NK-92 (cell line): ENCODE results near the gene ULK3.

ENCODE experiments used
- DNase-seq: peaks from one replicate; lab custom pipeline; 2025; ENCODE audit not compliant: unreplicated experiment; lab: John Stamatoyannopoulos, UW

The ULK3 gene

DNA sequence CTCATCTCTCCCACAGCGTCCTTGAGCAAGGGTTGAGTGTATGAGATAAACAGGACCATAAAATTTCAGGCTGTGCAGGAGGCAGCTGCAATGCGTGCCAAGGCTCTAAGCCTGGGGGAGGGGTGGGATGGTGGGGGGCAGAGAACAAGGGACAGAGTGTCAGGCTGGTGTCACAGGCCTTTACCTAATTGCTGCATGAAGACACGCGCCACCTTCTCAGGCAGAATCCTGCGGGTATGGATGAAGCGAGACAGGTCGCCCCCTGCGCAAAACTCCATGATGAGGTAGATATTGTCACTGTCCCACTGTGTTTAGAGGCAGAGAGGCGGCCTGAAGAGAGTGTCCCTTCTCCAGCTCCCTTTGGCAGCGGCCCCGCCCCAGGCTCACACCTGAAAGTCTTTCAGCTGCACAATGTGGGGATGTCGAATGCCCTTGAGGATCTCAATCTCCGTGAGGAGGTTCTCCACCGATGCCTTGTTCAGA lies 1.0 kb downstream of the ULK3 start:
- DNase-seq: no peak

DNA sequence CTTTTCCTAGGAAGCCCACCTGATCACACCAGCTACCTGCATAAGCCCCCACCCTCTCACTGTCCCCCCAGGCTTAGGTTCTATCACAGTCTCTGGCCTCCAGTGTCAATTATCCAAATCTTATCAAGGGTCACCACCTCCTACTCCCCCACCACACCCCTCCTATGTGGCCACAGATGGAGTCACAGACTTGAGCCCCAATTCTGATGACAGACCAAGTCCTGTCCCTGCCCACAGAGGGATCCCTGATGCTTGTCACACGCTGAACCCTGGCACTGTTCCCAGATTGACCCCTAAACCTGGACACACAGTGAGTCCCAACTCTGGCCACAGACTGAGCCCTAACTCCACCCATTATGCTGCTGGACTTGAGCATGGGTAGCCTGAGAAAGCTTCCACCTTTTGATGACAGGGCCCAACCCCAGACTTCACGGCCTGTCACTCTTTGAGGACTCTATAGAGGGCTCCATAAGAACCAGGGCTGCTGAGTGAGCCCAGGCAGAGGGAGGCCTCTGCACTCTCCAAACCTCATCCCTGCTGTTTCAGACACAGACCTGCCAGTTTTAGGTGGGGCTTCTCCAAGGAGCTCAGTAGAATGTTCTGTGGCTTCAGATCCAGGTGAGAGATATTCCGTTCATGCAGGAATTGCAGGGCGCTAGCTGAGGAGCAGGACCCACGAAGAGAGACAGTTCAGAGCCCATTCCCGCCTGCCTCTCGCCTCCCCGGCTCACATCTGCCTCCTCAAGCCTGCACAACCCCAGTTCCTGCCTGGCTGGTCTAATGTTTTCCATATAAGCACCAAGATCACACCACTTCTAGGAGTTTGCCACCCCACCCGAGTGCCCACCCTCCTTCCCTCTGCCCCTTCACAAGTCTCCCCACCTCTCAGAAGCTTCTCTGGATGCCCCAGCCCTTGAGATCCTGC lies 1.8 kb downstream of the ULK3 start:
- DNase-seq: no peak

DNA sequence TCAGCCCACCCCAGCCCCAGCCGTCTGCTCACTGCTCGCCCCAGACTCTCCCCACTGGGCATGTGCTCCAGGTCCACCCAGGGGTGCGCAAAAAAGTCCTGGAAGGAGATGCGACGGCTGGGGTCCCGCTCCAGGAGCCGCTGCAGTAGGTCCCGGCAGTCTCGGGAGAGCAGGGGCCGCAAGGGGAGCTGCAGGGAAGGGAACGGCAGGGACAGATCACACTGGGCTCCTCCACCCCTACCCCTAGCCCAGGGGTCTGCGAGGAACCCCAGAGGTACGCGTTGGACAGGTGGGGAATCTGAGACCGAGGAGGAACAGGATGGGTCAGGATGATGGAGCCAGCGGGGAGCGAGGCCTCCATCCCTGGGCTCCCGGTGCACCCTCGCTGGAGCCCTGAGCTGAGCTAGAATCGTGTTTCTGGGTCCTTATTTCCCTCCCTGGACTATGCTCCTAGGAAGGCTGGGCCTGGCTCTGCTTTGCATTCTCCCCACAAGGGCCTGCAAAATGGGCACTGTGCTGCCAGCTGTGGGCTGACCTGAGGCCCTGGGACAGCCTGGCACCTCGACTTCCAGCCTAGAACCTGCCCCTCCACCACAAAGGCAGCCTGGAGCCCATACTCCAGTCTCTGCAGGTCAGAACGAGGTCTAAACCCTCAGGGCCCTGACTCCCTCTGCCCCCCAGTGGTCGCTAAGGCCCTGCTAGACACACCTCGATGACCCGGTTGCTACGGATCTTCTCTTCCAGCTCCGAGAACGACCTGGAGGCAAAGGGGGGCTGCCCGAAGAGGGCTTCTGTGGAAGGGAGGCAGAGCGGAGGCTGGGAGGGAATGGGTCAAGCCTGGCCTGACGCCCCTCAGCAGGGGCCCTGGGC lies 3.2 kb downstream of the ULK3 start:
- no peak for DNase-seq

DNA sequence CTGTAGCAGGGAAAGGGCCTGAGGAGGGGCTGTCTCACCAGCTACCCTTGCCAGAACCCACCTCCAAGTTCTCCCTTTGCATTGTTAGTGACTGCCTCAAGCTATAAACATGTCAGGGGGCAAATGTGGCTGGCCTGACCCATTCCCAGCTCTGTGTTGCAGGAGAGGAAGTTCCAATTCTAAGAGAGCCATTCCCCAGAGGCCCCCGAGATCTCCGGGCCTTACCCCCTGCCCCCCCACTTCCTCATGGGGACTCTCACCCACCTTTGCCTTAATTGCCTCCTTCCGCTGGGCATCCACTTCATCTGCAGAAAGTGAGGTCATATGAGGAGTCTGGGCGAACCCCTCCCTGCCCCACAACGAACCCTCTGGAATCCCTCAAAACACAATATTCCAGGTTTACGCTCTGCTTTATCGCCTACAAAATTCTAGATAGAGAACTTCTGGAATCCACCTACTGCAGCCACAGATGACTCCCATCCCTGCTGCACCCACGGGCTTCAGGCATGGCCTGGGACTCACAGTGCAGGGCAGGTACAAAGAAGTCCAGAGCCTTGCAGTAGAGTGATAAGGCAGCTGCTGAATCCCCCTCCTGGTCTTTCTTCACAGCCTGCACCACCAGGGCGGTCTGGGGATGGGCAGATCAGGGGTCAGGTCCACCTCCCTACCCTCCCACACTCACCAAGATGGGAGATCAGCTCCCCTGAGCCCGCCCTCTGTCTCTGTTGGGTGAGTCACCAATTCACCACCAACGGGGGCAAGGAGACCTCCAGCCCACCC lies 4.0 kb downstream of the ULK3 start:
- no peak for DNase-seq

DNA sequence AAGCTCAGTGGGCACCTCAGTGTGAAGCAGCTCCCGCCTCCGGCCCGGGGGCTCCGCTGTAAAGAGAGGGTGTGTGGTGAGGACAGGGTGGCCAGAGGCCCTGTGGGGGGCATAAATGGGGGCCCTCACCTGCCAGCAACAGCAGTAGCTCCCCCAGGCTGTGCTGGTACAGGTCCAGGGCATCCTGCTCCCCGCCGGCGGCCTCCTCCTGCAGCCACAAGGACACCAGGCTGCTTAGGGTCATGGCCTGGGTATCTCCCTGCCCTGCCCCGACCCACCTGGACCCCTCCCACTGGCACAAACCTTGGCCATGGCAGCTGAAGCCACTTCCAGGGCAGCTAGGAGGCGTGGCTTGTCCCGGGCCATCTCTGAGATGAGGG lies 4.8 kb downstream of the ULK3 start:
- no peak for DNase-seq

DNA sequence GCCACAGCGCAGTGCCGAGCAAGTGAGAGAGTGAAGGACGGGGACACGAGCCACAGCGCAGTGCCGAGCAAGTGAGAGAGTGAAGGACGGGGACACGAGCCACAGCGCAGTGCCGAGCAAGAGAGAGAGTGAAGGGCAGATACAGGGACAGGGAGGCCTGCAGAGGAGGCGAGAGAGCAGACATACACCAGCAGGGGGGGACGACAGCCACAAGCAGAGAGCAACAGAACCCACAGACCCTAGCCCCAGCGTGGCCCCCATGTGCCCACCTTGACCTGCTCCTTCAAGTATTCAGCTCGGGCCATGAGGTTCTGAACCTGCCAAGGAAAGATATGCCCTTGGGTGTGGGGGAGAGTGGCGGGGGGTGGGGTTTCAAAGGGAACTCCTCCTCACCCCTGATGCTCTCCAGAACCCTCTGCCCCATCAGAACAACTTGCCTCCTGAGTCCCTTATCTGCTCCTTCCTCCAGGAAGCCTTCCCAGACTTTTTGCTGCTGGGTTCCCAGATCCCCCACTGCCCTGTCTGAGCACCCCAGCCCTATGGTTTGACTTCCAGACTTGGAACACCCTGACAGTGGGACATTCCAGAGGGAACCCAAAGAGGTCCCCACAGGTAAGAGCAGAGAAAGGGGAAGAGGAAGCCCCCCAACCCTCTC lies 5.3 kb downstream of the ULK3 start:
- DNase-seq: no peak

DNA sequence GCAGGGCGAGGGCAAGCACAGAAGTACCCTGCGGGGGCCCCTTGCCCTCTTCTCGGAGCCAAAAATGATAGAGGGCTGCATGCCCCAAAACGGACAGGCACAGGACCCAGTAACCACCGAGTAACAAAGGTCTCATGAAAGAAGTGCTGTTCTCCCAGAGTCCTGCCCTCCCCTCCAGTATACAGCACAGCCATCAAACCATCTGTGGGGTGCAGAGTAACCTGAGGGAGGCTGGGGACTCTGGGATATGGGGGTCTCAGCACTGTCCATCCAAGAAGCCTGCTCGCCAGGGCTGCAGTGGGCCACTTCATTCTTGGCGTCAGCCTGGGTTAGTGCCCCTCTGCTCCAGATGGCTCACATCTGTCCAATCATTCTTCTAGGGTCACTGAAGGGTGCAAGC lies 6.1 kb downstream of the ULK3 start:
- DNase-seq: no peak

DNA sequence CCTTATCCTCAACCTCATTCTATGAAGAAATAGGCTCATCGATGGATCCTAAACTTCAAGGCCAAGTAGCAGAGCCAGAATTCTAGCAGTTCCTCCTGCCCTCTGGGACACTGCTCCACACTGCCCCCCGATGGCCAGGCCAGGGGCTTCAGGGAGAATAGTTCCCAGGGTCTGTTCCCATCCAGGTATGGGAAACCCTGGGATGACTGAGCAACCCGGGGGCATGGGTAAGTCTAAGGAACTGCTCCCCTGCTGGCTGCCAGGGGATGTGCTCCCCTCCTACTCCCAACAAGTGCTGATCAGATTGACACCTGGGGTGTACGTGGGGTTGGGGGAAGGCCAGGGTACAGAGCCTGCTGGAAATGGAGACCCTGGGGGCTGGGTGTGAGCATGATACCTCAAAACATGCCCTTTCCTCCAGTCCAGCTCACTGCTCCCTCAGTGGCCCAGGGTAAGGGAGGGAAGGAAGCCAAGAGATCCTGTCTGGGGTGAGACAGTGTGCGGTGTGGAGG lies 7.6 kb downstream of the ULK3 start:
- no peak for DNase-seq

DNA sequence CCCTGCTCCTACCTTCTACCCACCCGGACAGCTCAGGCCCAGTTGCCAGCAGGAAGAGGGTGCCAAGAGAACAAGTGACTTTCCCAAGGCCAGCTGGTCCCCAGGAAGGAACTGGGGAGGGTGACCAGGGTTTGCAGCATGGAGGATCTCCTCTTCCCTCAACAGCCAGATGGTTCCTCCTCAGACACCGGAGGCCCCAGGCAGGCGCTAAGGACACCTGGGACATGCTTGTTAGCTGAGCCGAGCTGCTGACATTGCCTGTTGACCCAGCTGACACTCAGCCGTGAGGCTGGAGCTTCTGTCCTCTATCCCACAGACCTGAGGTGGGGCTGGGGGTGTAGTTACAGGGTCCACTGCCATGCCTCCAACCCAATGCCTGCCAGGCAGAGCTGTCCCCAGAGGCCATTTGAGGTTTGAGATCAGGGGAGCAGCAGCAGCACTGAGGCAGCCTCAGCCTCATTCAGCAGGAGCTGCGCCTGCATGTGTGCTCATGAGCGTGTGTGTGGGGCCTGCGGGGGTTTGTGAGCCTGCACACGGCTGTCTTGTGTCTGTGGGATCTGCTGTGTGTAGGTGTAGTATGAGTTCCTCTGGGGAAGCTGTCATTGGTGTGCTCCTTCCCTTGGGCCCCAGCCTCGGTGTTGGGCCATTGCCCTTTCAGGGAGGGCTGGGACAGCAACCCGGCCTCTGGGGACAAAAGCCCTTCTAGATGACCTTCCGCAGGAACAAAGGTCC lies 9.4 kb downstream of the ULK3 start:
- no peak for DNase-seq

DNA sequence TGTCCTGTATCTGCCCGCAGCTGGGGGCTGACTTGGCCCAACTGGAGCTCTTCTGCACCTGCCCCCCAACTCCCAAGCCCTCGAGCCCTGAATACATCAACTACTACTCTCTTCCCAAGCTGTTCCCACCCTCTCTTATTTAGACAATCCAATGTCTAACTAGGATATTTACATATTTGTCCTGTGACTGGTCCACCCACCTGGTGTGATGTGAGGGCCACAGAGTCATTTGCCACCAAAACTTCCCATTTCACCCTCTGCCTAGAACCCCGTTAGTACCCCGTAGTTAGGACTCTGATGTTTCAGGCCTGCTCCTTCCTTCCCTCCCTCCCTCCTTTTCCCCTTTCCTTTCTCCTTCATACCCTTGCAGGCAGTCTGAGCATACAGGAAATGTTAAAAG lies 10.1 kb downstream of the ULK3 start:
- DNase-seq: no peak

DNA sequence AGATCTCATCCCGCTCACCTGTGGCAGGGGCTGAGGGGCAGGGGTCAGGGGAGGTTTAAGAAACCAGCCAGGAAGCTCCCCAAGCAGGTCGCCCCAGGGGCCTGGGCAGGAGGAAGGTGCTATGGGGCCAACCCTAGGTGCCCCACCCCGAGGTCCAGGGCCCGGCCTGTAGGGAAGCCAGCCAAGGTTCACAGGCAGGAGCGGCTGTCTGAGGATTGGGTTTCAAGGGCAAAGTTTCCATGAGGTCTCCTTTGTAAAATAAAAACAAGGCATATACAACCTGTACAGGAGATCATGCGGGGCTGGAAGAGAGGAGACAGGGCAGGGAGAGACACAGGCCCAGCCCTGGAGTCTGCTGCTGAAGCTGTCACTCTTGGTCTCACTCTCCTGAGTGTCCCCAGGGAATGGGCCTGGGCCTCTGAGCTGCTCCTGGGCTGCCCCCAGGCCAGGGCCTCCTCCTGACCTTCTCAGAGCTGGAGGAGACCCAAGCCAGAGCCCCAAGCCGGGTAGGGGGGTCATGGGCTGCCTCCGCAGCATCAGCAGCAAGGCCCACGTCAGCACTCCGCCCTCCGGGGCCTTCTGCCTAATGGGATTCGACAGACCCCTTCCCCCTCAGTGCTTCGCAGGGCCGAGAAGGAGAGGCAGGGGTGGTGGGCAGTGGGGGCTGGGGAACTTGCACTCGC lies 11.0 kb downstream of the ULK3 start:
- DNase-seq: no peak

DNA sequence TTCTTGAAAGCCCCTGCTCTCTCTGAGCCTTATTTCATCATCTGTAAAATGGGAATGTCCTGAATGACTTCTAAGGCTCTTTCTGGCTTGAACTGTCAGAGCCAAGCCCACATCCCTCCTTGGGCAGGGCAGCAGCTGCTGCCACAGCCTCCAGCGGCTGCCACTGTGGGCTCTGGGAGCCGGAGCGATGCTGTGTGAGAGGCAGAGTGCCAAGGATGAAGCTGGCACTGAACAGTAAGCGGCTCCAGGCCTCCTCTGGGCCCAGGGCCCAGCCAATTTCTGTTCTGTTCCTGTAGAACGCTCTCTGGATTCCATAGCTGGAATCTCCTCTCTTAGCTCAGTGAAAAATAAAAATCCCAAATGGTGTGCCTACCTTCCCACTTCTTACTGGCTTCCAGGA lies 12.1 kb downstream of the ULK3 start:
- DNase-seq: no peak

DNA sequence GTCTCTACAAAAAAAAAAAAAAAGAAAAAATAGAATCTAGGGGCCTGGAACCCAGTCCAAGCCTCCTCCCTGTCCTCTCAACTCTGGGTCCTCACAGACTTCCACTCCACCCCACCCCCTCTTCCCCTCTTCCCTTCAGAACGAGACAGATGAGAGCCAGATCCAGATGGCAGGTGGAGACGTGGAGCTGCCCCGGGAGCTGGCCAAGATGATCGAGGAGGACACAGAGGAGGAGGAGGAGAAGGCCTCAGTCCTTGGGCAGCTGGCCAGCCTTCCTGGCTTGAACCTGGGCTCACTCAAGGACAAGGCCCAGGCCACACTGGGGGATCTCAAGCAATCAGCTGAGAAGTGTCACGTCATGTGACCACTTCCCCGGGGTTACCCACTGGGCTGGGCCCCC lies 13.0 kb downstream of the ULK3 start:
- DNase-seq: no peak

DNA sequence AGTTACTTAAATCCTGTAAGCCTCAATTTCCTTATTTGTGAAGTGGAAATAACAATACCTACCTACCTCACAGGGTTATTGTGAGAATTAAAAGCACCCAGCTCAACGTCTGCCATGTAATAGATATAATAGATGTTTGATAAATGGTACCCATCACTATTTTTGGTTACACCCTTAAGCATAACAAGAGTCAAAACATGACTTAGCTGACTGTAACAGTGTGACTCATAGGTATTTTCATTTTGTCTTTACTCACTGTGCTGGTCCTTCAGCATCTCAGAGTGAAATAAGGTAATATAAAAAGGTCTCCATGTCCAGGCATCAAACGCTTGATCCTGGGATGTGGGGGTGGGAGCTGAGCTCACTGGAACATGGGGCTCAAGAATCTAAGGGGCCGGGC lies 13.5 kb downstream of the ULK3 start:
- DNase-seq: no peak

DNA sequence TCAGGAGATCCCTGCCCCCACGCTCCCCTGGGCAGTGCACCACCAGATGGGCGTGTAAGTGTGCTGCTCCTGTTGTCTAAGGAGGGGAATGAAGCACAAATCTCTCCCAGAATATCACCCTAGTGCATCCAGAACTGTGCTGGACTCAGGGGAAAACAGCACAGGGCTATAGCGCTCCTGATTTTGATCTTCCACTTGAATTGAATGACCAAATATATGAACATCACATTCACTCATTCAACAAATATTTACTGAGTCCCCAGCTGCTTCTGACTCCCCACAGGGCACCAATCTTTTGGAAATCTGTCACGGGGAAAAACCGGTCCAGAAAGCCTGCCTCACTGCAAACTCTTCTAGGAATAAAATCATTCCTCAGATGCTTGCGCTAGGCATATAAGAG lies 14.1 kb downstream of the ULK3 start:
- no peak for DNase-seq

DNA sequence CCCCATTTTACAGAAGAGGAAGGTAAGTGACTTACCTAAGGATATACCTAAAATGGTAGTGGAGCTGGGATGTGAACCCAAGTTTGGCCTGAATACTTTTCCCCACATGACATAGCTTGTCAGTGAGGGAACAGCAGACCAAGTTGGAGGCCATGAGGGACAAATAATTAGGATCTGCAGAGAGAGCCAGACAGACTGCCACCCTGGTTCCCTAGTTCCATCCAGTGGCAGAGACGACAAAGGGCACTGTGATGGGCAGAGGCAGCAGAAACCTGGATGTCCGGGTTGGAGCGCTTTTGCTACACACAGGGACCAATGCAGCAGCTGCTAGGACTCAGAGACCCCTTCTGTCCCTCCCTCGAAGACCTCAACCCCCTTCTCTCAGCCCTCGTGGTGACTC lies 15.3 kb downstream of the ULK3 start:
- no peak for DNase-seq

DNA sequence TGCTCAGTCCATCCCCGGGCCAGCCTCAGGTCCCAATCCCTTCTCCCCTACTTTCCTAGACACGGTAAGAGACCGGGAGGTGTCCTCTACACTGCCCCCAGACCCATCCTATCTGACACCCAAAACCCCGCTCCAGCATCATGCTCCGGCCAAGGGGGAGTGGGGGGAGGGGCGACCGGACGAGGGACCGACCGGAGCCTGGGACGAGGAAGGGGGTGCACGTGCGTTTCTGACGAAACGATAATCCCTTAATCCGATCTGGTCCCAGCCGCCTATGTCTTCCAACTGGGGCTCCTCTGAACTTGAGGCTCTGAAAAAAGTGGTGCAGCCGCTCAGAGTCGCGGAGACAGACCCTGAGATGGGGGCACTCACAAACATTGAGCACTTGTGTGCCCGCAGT lies 16.0 kb downstream of the ULK3 start:
- no peak for DNase-seq

DNA sequence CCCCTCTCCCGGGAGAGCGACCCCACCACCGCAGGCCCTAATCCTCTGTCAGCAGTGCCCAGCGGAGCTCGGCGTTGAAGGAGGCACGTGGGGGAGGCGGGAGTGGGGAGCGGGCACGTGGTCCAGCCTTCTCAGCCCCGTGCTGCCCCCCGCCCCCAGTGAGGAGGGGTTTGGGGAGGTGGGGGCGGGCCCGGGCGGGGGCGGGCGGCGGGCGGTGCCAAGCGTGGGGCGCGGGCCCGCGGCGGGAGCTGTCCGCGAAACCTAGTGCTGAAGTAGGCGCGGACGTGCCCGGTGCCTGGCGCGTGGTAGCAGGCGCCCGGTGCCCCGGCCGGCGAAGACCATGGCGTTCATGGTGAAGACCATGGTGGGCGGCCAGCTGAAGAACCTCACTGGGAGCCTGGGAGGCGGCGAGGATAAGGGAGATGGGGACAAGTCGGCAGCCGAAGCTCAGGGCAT lies 16.6 kb downstream of the ULK3 start, which contains the start of gene CPLX3:
Gene CPLX3, plus strand, starts transcription at position 264 of the 456 bp plus-strand sequence. Its CDS starts 77 bp downstream, at position 341.
- no peak for DNase-seq

DNA sequence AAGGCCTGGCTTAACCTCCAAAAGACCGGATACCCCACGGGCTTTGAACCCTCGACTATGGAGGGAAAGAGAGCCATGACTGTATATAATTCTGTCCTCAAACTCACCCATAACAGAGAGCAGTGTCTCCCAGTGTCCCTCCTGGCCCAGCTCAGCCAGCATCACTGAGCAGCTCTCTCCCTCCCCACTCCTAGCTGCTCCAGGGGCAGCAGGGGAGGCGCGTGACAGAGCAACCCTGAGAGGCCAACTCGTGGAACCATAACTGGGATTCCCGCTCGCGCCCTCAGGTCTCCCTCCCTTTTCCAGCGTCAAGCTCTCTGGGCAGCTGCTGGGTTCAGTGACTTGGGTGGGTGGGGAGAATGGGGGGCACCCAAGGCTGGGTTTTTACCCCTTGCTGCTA lies 17.1 kb downstream of the ULK3 start:
- no peak for DNase-seq
